ENCODE measurements around the gene CNTN4.

CNTN4 gene

DNA sequence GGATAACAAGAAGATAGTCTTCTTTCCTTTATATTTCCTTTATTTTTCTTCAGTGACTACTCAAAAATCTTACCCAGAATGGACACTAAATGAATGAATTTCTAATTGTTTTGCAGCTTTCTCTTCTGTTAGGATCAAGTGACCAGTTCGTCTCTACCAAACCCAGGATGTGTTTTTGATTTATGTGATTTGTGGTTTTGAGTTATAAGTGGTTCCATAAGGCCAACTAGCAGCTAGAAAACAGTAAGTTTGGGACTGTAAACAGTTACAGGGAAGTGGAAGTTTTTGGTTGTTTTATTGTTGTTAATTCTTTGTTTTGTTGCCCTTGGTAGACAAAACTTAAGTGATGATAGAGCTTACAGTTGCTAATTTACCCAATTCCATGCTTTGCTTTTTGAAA, 555.0 kb downstream of the CNTN4 start:
- Histone ChIP-seq H3K4me3 (ENCODE audit: low read depth, low read length, poor library complexity, severe bottlenecking) (no peak overlapping the region), H3K9ac (ENCODE audit: low read length) (no peak overlapping the region), H3K4me1 (ENCODE audit: insufficient read depth, low read length, severe bottlenecking) (no peaks in the 10 kb centered on the region), H3K9me2 (ENCODE audit: low read depth, low read length) (no peaks in the 10 kb centered on the region), H3K36me3 (ENCODE audit: insufficient read depth, low read length) (no peaks in the 10 kb centered on the region), H3K27me3 (ENCODE audit: insufficient read depth, low read length) (no peaks in the 10 kb centered on the region), H3K79me2 (ENCODE audit: insufficient read depth, low read length) (no peaks in the 10 kb centered on the region), H3F3A (ENCODE audit: insufficient read depth, low read length) (no peaks in the 10 kb centered on the region), H3K4me2 (ENCODE audit: low read length) (no peak overlapping the region), H3K27ac (ENCODE audit: low read depth, low read length, poor library complexity, severe bottlenecking) (no peak overlapping the region), H2AFZ (ENCODE audit: low read length) (no peak overlapping the region), H3K9me3 (ENCODE audit: low read length) (no peaks in the 10 kb centered on the region), H4K20me1 (ENCODE audit: insufficient read depth, low read length) (no peaks in the 10 kb centered on the region)
- TF ChIP-seq, protein P1, sequence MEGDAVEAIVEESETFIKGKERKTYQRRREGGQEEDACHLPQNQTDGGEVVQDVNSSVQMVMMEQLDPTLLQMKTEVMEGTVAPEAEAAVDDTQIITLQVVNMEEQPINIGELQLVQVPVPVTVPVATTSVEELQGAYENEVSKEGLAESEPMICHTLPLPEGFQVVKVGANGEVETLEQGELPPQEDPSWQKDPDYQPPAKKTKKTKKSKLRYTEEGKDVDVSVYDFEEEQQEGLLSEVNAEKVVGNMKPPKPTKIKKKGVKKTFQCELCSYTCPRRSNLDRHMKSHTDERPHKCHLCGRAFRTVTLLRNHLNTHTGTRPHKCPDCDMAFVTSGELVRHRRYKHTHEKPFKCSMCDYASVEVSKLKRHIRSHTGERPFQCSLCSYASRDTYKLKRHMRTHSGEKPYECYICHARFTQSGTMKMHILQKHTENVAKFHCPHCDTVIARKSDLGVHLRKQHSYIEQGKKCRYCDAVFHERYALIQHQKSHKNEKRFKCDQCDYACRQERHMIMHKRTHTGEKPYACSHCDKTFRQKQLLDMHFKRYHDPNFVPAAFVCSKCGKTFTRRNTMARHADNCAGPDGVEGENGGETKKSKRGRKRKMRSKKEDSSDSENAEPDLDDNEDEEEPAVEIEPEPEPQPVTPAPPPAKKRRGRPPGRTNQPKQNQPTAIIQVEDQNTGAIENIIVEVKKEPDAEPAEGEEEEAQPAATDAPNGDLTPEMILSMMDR (IDR thresholded peaks at IDR 0.05; ENCODE audit: low read length), result no peak
- TF ChIP-seq EZH2 (IDR thresholded peaks at IDR 0.05; ENCODE audit: borderline replicate concordance, low read length), result no peak

DNA sequence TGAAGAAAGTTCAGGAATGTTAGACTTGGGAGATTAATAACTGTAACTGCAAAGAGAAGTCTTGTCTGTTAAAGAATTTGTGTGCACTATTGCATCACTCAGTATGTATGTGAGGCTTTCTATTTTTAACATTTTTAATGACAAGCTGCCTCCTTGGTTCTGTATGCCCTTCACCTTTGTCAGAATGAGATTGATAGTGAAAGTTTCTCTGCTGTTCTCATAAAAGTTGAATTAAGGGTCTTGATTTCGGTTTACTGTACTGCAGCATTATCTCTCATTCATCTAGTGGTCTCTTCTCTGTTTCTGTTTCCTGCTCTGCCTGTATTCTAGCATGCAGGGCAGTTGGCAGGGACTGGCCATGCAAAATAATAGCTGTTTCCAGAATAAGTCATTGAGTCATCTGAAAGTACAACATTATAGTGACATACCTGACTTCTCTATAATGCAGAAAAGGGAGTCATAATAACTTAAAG, 556.6 kb downstream of the CNTN4 start:
- no peaks in the 10 kb centered on the region for H3K4me1 ChIP-seq (ENCODE audit: insufficient read depth, low read length, severe bottlenecking)
- no peak overlapping the region for H3K4me3 ChIP-seq (ENCODE audit: low read depth, low read length, poor library complexity, severe bottlenecking)

DNA sequence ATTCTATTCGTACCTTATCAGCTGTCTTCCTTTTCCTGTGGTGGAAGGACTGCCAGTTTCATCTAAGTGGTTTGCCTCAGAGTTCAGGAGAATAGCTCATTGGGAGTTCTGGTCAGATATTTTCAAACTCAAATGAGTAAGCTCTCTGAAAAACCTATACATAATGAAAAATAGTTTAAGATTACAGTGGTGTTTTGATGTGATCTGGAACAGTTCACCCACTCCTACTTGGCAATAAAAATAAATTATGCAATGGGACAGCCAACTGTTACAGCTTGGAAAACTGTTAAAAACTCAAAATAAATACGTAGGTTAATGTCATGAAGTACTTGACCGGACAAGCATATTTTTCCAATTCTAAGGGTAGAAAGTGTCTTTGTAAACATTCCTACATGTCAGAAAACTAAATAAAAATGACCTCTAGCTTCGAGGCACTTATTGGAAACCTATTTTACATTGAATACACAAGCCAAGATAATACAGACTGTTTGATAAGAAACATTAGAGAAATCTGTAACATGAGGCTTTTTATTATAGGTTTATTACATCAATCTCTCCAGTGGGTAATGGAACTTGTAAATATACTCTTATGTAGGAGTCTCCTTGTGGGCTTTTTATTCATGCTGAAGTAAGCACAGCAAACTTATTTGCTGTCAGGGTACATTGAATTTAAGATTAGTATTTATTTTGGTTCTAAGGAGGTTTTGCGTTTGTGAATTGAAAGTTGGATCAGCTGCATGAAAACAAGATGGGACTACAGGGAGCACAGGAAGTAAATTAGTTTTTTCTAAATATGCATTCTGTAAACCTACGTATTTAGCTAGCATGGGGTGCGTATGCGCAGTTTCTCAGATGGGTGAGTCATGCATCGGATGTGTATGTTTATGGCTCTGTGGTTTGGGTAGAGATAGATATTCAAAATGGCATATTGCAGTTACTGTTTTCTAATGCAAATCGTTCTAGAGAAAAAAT, 558.4 kb downstream of the CNTN4 start:
- no peaks in the 10 kb centered on the region for H3K9me3 ChIP-seq (ENCODE audit: low read length)
- no peaks in the 10 kb centered on the region for H3F3A ChIP-seq (ENCODE audit: insufficient read depth, low read length)
- H3K36me3 ChIP-seq (ENCODE audit: insufficient read depth, low read length), result no peaks in the 10 kb centered on the region
- no peak overlapping the region for H2AFZ ChIP-seq (ENCODE audit: low read length)
- H3K9me2 ChIP-seq (ENCODE audit: low read depth, low read length), result no peaks in the 10 kb centered on the region
- H3K27ac ChIP-seq (ENCODE audit: low read depth, low read length, poor library complexity, severe bottlenecking), result no peak overlapping the region
- no peaks in the 10 kb centered on the region for H3K4me1 ChIP-seq (ENCODE audit: insufficient read depth, low read length, severe bottlenecking)
- H3K79me2 ChIP-seq (ENCODE audit: insufficient read depth, low read length), result no peaks in the 10 kb centered on the region
- H4K20me1 ChIP-seq (ENCODE audit: insufficient read depth, low read length), result no peaks in the 10 kb centered on the region
- H3K4me2 ChIP-seq (ENCODE audit: low read length), result no peak overlapping the region
- no peak overlapping the region for H3K9ac ChIP-seq (ENCODE audit: low read length)
- no peak overlapping the region for H3K4me3 ChIP-seq (ENCODE audit: low read depth, low read length, poor library complexity, severe bottlenecking)
- TF ChIP-seq, protein P1 (IDR thresholded peaks at IDR 0.05; ENCODE audit: low read length), result no peak
- H3K27me3 ChIP-seq (ENCODE audit: insufficient read depth, low read length), result no peaks in the 10 kb centered on the region

More for the DNA sequence above, 556.6 kb downstream of the CNTN4 start:
- H3K4me2 ChIP-seq (ENCODE audit: low read length), result no peak overlapping the region
- no peaks in the 10 kb centered on the region for H3K36me3 ChIP-seq (ENCODE audit: insufficient read depth, low read length)
- no peak overlapping the region for H3K27ac ChIP-seq (ENCODE audit: low read depth, low read length, poor library complexity, severe bottlenecking)
- H3K9me2 ChIP-seq (ENCODE audit: low read depth, low read length), result no peaks in the 10 kb centered on the region
- TF ChIP-seq, protein P1 (IDR thresholded peaks at IDR 0.05; ENCODE audit: low read length), result no peak
- TF ChIP-seq EZH2 (IDR thresholded peaks at IDR 0.05; ENCODE audit: borderline replicate concordance, low read length), result no peak
- H3K27me3 ChIP-seq (ENCODE audit: insufficient read depth, low read length), result no peaks in the 10 kb centered on the region
- no peaks in the 10 kb centered on the region for H3F3A ChIP-seq (ENCODE audit: insufficient read depth, low read length)
- H2AFZ ChIP-seq (ENCODE audit: low read length), result no peak overlapping the region
- no peaks in the 10 kb centered on the region for H3K9me3 ChIP-seq (ENCODE audit: low read length)
- H4K20me1 ChIP-seq (ENCODE audit: insufficient read depth, low read length), result no peaks in the 10 kb centered on the region
- no peak overlapping the region for H3K9ac ChIP-seq (ENCODE audit: low read length)
- H3K79me2 ChIP-seq (ENCODE audit: insufficient read depth, low read length), result no peaks in the 10 kb centered on the region
